GM21529 (cell line): ENCODE measurements around the gene TRIM23.
"Not testable (repeated sequence)": the region's sequence is repeated elsewhere in the genome, so short reads cannot be mapped to it uniquely, and the experiment has no call there.

Experiments used
- ATAC-seq: cut with Tn5 transposase; IDR thresholded peaks from one replicate; pipeline ENCODE4 v1.9.1; 2021; ENCODE audit not compliant: unreplicated experiment

TRIM23 gene

DNA sequence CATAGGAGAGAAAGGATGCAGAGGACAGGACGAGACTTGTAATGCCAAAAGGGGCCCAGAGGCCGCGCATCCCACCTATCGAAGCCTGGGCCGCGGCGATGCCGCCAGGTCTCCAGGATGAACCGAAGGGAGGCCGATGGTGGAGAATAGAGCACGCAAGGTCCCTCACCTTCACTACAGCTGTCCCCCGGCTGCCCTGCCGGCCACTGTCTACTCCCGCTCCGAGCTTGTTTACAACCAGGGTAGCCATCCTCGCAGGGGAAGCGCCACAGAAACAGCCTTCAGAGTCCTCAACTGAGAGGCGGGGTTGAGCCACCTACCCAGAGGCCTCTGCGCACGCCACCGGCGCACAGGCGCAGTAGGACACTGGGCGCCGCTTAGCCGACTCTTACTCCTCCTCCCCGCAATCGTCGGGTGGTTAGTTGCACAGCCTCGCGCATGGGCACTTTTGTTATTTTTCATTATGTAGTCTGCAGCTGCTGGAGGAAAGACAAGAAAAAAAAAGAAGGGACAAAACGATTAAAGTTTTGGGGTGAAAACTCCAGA lies at the start of gene TRIM23:
TRIM23 (minus strand) TSS at position 309 of the 546 bp plus-strand sequence; CDS start at position 250, 59 bp downstream.
- ATAC-seq, result peak; percentile 95

DNA sequence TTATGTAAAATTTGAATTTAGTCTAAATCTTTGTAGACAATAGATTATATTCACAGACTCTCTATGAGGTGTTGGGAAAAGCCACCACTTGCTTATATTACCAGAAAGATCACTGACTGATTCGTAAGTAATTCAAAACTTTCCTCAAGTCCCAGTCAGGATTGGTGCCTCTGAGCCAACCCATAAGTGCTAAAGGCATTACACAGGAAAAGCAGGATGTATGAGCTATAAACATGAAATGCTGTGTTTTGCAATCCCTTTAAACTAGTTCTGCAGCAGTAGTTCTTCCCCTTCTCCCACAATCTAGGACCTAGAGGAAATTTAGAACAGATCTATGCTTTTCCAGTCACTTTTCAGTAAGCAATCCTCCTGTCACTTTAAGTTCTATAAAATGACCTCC lies 48.7 kb upstream of the TRIM23 start:
- ATAC-seq, result no peak

DNA sequence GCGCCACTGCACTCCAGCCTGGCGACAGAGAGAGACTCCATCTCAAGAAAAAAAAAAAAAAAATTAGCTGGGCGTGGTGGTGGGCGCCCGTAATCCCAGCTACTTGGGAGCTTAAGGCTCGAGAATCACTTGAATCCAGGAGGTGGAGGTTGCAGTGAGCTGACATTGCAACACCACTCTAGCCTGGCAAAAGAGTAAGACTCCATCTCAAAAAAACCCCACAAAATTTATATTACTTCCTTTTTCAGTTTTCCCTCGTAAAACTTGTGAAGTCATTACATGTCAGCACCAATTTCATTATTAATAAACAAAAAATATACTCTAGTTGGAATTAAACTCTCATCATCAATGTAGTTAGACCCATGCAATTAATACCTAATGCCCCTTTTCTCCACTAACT lies 44.6 kb upstream of the TRIM23 start:
- no peak for ATAC-seq

DNA sequence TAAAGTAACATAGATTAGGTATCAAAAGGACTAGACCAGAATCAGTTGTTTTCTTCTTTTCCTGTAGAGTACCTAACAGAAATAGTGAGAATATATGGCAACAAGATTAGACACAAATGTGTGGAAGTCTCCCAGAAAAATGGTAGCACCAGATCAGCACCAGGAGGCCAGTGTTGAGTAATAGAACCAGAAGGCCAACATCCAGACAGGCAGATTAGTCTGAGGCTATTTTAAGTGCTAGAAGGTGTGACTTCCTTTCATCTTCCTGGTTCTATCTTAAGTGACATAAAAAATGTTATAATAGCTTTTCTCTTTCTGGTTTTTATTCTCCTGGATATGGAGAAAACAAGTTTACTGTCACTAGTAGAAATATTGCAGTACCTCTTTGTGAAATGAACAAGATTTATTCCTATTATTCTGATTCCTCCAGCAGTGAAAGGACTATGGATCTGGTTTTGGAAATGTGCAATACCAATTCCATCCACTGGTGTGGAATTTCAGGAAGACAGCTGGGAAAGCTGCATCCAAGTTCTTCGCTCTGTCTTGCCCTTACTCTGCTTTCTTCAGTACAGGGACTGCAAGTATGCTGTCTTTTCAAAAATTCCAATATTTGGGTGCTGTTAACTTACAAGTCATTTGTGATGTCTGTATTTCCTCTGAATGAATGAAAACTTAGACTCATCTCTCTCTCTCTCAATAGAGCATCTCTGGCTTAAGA lies 39.8 kb upstream of the TRIM23 start:
- ATAC-seq, result no peak

DNA sequence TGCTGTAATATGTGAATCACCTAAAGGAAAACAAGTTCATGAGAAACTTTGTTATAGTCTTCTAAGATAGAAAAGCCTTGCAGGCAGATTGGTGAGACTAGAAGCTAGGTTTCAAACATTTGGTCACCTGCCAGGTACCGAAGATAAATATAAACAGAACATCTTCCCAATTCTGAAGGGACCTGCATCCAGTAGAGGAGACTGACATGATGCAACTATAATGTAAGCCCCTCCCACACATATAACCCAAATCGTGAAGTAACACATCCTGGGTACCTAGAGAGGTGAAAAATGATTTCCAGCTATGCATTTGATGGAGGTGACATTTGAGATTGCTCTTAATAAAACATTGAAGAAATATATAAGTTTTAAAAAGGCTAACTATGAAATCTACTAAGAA lies 30.6 kb upstream of the TRIM23 start:
- ATAC-seq, result no peak

DNA sequence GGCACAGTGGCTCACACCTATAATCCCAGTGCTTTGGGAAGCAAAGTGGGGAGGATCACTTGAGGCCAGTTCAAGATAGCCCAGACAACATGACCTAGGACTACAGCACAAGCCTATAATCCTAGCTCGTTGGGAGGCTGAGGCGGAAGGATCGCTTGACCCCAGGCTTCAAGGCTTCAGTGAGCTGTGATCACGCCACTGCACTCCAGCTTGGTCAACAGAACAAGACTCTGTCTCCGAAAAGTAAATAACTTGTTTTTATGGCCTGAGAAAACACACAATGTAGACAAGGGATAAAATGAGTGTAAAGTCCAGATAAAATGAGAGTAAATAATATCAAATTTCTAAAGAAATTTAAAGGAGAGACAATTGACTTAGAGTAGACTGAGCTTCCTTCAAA lies 27.0 kb upstream of the TRIM23 start:
- no peak for ATAC-seq

DNA sequence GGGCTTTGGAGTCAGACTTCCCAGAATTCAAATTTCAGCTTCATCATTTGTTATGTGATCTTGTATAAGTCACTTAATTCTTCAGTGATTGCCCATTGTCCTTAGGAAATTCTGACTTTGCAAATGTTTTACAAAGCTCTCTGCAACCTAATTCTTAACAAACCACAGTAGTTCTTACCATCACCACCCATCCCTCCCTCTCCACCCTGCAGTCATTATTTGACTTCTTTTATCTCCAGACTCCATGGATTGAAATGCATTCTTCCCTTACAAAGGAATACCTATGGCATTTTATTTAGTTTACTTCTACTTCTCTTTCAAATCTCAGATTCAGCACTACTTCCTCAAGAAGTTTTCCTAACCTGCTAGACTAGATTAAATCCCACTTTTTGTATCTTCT lies 23.8 kb upstream of the TRIM23 start:
- ATAC-seq, result no peak

DNA sequence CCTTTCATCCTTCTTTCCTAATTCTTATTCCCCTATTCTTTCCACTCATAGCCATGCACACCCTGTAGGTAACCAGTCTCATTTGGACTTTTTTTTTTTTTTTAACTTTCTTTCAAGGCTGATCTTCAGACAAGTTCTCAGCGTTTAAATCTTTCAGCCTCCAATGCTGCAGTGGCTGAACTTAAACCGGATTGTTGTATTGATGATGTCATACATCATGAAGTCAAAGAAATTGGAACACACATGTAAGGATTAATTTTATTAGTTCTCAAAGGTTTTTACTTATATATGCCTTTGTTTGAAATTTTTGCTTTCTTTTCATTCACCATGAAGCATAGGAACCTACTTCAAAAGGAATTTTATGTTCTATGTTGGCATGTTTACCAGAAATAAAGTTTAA lies 22.8 kb upstream of the TRIM23 start:
- ATAC-seq, result no peak

DNA sequence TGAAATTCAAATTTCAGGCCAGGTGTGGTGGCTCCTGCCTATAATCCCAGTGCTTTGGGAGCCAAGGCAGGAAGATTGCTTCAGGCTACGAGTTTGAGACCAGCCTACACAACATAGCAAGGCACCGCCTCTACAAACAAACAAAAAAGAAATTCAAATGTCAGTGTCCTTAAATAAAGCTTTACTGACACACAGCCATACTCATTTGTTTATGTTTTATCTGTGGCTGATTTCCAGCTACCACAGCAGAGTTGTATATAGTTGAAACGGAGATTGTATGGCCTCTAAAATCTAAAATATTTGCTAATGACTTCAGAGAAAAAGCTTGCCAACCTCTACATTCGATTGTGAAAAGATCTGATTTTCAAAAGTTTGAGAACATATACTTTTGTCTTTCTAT lies 16.1 kb upstream of the TRIM23 start:
- no peak for ATAC-seq

DNA sequence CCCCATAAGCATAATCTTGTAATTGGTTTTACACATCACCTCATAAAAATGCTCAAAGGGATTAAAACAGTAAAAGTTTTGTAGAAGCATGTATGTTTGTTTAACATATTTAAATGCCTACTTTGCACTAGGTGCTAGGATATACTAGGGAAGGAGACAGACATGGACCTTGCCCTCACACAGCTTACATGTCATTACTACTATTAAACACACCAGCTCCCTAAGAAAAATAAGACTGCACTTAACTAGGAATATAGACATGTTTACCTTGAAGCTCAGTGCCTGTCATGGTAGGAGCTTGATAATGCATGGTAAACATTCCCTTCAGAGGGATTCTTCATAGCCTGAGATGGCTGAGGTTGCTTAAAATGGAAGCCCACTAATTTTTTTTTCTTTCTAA lies 6.8 kb upstream of the TRIM23 start:
- no peak for ATAC-seq

DNA sequence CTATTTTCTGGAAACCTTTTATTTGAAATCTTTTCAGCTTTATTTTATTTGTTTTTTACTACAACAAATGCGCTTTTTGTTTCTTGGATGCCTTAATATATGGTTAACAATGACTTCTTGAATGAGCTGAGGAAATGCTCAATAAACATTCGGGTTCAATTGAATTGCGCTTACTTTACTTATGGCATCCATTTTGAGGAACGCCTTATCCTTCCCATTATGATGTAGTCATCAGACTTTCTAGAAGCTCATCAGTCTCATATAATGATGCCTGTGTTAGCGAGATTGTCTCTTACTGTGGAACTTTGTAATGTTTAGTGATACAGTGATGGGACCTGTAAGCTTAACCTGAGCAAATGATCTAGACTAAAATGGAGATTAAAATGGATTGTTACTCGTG lies 1.6 kb upstream of the TRIM23 start:
- ATAC-seq, result no peak

DNA sequence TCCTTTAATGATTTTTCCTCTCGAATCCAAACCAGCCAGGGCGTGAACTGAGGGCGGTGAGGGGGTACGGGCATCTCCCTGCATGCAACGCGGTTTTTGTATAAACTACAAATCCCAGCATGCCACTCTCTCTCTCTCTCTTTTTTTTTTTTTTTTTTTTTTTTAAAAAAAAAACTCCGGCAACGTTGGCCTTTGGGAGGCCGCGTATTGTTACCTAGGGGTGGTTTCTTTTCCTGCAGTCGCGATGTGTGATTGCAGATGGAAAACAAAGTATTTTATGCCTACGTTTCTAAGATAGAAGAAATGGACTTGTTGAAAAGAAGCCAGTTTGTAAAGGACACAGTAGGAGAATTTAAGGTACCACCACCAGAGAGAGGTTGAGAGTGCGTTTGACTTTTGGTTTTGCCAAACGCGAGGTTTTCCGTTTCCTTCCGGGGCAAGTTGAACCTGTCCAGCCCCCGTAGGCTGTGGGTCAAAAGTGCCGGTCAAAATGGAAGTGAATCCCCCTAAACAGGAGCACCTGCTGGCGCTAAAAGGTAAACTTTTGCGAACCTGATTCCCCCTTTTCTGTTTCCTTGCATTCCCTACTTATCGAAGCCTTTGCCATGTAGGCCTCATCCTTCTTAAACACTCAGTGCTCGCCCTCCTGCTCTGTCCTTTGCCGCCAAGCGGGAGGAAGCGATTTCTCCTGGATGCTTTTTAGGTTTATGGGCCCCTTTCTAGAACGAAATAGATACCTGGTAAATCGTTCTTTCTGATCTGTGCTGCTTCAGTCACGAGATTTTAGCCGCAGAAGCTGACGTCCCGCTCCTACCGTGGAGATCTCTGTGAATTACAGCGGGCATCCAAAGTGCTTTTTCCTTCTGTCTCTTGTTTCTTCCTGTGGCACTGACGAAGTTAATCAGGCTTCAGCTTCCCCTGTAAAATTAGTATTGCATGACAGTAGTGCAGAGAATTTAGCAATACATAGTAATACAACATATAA lies 730 bp upstream of the TRIM23 start, which contains the start of the genes SHLD3 and TRAPPC13:
SHLD3 (plus strand) TSS at position 457 of the 985 bp plus-strand sequence. CDS start 4,561 bp downstream, outside the sequence.
TRAPPC13 (plus strand) TSS at position 457 of the 985 bp plus-strand sequence; CDS start at position 491, 34 bp downstream.
- peak; percentile 72 for ATAC-seq

DNA sequence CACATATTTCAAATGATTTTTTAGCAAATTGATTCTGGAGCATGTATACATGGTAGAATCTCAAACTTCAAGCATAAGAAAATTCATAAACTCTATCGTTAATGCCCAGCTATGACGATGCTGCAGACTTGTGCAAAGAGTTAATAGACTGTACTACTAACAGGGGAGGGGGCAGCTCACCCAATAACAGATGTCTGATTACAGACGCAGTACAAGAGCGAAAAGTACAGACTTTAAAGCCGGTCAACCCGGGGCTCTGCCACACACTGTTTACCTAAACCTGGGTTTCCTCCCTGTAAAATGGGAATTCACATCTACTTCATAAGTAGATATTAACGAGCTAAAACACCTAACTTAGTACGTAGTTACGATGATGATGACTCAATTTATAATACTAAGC lies 651 bp downstream of the TRIM23 start:
- ATAC-seq, result no peak

DNA sequence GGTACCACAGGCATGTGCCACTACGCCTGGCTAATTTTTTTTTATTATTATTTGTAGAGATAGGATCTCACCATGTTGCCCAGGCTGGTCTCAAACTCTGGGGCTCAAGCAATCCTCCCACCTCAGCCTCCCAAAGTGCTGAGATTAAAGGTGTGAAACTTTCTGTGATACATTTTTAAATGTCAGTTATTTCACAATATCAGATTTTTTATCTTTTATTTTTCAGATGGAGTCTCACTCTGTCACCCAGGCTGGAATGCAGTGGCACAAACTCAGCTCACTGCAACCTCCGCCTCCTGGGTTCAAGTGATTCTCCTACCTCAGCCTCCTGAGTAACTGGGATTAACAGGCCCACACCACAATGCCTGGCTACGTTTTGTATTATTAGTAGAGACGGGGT lies 2.2 kb downstream of the TRIM23 start:
- ATAC-seq, result not testable (repeated sequence)

DNA sequence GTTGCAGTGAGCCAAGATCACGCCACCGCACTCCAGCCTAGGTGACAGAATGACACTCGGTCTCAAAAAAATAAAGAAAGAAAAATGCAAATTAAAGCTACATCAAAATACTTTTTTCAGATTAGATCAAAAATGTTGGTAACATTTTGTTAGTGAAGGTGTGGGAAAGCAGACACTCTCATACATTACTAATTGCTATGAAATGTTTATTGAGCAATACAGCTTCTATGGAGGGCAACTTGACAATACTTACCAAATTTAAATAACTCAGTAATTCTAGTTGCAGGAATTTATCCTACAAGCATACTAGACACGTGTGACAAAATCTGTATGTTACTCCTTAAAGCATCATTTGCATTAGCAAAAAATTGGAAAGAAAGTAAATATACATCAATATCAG lies 4.1 kb downstream of the TRIM23 start:
- no peak for ATAC-seq

DNA sequence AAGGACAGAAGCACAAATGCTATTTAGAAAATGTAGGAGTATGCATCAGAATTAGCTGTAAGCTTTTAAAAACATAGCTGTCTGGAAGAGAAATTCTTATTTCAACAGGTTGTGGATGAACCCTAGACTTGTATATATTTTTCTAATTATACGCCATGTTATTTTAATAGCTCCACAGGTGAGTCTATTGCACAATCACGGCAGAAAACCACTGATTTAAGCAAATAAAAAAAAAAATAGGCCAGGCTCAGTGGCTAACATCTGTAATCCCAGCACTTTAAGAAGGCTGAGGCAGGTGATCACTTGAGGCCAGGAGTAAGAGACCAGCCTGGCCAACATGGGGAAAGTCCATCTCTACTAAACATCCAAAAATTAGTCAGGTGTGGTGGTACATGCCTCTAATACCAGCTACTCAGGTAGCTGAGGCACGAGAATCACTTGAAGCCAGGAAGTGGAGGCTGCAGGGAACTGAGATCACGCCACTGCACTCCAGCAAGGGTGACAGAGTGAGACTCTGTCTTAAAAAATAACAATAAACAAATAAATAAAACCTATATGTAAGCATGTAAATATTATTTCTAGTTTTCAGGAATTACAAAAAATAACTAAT lies 11.7 kb downstream of the TRIM23 start:
- ATAC-seq, result no peak

DNA sequence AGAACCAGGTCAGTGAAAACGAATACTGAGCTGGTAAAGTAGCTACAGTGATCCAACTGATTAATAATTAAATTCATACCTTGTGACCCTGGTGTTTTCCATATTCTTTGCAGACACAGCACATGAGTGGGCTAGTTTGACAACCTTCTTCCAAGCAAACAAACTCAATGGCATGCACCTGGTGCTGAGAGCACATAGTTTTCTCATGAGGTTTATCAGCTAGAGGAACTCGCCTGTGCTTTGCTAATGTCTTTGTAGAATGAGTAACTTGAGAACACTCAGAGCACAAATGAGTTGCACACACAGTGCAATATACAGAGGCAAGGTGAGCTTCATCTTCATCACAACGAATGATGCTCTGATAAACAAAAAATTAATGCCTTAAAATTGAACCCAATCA lies 12.6 kb downstream of the TRIM23 start:
- ATAC-seq, result no peak

DNA sequence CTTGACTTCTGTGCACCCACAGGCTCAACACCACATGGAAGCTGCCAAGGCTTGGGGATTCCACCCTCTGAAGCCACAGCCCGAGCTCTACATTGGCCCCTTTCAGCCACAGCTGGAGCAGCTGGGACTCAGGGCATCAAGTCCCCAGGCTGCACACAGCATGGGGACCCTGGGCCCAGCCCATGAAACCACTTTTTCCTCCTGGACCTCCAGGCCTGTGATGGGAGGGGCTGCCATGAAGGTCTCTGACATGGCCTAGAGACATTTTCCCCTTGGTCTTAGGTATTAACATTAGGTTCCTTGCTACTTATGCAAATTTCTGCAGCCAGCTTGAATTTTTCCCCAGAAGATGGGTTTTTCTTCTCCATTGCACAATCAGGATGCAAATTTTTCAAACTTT lies 22.4 kb downstream of the TRIM23 start:
- ATAC-seq, result not testable (repeated sequence)

DNA sequence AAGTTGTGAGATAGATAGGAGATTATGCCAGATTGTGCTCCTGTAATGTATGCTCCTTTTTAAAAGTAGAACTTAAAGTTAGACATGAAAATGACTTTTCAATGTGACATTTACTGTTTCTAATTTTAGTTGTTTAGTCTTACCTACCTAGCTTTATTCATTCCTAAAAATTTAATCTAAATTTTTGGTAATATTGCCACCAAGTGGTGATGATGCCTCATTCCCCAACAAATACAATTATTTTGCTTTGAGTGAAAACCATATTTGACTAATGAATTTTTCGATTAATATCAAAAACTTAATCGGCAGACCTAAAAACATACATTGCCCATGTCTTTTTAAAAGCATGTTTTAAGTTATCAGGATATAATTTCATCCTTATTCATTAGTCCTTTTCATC lies 35.4 kb downstream of the TRIM23 start:
- no peak for ATAC-seq

DNA sequence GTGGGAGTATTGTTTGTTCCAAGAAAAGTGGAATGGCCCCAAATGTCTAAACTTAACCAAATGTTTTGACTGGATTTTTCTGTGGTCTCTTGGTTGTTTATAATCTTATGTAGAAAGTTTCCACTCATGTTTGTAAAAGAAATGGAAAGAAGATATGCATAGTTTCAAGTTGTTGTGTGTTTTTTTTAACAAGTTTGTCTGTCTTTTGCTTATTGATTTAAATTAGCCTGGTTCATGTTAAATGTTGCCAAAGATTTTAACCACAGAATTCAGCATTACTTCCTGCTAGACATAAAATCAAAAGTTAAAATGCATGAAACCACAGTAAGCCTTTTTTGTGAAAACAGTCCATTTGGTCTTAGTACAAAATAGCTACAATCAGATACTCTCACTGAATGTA lies 47.0 kb downstream of the TRIM23 start:
- no peak for ATAC-seq

DNA sequence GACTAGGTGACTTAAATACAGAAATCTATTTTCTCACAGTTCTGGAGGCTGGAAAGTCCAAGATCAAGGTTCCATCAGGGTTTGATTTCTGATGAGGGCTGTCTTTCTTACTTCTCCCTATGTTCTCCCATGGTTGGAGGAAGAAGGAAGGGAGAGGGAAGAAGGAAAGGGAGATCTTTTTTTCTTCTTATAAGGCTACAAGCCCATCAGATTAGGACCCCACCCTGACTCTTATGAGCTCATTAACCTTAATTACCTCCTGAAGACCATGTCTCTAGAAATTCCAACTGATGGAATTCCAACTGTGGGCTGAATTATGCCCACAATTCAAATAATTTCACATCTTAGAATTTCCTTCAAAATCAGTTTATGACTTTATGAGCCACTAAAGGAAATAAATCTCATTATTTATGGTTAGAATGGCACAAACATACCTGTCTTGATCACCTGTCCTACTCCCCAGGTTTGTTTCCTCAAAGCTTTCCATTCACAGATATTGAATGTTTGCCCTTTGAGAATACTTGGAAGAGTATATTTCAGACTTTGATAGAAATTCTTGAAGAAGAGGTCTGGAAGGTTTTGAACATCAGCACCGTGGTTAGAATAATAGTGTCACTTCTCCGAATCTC lies 53.4 kb downstream of the TRIM23 start:
- ATAC-seq, result no peak
